RWPE1 (cell line): ENCODE results near the gene KIF6.
"Not testable (repeated sequence)": the region's sequence is repeated elsewhere in the genome, so short reads cannot be mapped to it uniquely, and the experiment has no call there.

ENCODE experiments used
- CTCF ChIA-PET: fragments of 350-600 bp; sonication (Branson Sonifier 250); formaldehyde crosslinking; extraction: SDS; loops from one replicate; lab custom pipeline; 2021; lab: Yijun Ruan, JAX
- POLR2A ChIA-PET: fragments of 400-600 bp; formaldehyde crosslinking; extraction: SDS; loops from one replicate; lab custom pipeline; 2020; ENCODE audit warnings: antibody characterized with exemption; ENCODE audit not compliant: low non-redundant PET; lab: Yijun Ruan, JAX
- DNase-seq: peaks from one replicate; pipeline ENCODE4 v3.0.0; 2012; ENCODE audit warnings: low spot score
- H3K27ac ChIP-seq: fragments of 450-650 bp; 2 replicates; pipeline ENCODE4 v1.5.1; 2017
- CTCF ChIP-seq: fragments of 450-650 bp; conservative IDR thresholded peaks from 2 replicates; pipeline ENCODE4 v1.5.1; 2017; ENCODE audit warnings: low read depth, mild to moderate bottlenecking

KIF6 gene

GRCh38 chr6:39752835-39753724, 27.9 kb upstream of the KIF6 start:
- CTCF ChIA-PET, result interaction anchor here (0.7 kb wide), 1 partner anchor 391 kb away, joined by 3 read pairs; no protein-coding TSS in a partner anchor

DNA sequence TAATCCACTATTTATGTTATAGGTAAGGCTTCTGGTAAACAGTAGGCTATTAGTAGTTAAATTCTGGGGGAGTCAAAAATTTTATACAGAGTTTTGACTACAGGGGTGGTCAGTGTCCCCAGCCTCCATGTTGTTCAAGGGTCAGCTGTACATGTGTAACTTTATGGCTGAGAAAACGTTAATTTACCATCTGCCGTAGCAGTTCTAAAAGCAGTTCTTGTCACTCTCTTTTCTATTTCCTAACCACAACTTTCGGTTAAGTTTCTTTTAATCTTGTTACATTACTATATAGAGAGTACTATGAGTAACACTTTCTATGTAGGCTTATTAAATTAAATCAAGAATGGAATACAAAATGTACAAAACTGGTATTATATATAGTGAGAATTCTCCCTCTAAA, 21.6 kb upstream of the KIF6 start:
- ChIA-PET POLR2A (no interaction called here), CTCF (no interaction called here)
- TF ChIP-seq CTCF, result no peak
- DNase-seq, result no peak
- H3K27ac ChIP-seq, result no peak overlapping the region

More at GRCh38 chr6:39752835-39753724, 27.9 kb upstream of the KIF6 start:
- DNase-seq, result no peak
- TF ChIP-seq CTCF, result no peak
- POLR2A ChIA-PET, result no interaction called here
- H3K27ac ChIP-seq, result no peak overlapping the region

DNA sequence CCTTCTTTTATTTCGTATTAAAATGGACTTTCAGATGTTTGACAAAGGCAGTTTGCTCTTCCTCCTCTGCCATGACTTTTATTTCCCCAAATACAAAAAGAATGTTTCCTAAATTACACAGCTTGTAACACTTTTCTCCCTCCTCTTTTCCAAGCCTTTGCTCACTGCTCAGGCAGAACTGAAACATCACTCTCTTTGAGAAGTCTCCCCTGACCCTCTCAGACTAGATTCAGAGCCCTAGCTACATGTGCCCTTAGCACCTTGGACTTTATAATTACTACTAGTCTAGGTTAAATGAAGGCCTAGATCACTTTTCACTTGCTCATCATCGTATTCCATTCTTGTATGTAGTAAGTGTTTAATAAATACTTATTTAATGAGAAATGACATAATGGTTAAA, 8.5 kb upstream of the KIF6 start:
- ChIA-PET POLR2A (no interaction called here), CTCF (no interaction called here)
- DNase-seq, result no peak
- no peak overlapping the region for H3K27ac ChIP-seq
- no peak for TF ChIP-seq CTCF

- no peak overlapping the region for H3K27ac ChIP-seq
- no peak for TF ChIP-seq CTCF
- no peak for DNase-seq
- ChIA-PET POLR2A (no interaction called here), CTCF (no interaction called here)
Observed at GRCh38 chr6:39731565-39731964, 6.4 kb upstream of the KIF6 start.

DNA sequence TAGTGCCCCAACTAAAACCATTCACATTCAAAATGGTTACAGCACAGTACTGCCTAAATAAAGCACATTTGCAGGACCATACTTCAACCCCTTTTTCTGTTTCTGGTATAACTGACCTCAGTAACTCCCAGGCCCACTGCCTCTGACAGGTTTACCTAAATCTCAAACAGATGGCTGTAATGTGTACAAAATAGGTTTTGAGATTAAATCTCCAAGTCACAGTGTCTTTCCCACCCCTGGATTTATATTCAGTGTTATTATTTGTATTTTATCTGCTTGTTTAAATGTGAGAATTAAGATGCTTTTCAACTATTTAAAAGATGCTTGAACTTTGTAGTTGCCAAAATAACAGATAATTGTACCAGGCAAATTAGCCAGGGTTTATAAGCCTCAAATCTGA, 4.7 kb upstream of the KIF6 start:
- no peak overlapping the region for H3K27ac ChIP-seq
- ChIA-PET POLR2A (no interaction called here), CTCF (no interaction called here)
- no peak for TF ChIP-seq CTCF
- no peak for DNase-seq

- no peak for TF ChIP-seq CTCF
- CTCF ChIA-PET, result no interaction called here
- POLR2A ChIA-PET, result no interaction called here
- DNase-seq, result no peak
- no peak overlapping the region for H3K27ac ChIP-seq
Observed at GRCh38 chr6:39725632-39725997, 407 bp upstream of the KIF6 start.

GRCh38 chr6:39723350-39723749, 1.9 kb downstream of the KIF6 start:
- DNase-seq, CTCF ChIA-PET, H3K27ac ChIP-seq, POLR2A ChIA-PET: not testable (repeated sequence)
